Stimulated activated effector memory CD8-positive, alpha-beta T cell treated with anti-CD3 and anti-CD28 coated beads, Interleukin-12 subunit alpha, Interleukin-12 subunit beta, amount 100 ng/mL, for 72 hours (primary cell): ENCODE results near the gene KIF6.
A peak's percentile ranks its signal among the peaks of the same experiment; 100 is the strongest.

ENCODE experiments used
- ATAC-seq: fragments of 150-1000 bp; cut with Tn5 transposase; 2 replicates; pipeline ENCODE4 v1.10.0; 2021
- DNase-seq, 2 donors: peaks; one replicate each; pipeline ENCODE4 v3.0.0; 2021 to 2022; ENCODE audit warnings: low spot score in 2 of 2
- H3K27ac Mint-ChIP-seq: one replicate; pipeline ENCODE4 v1.8.0; 2022; ENCODE audit warnings: mild to moderate bottlenecking, mixed read lengths
- H3K36me3 Mint-ChIP-seq: one replicate; pipeline ENCODE4 v1.8.0; 2022; ENCODE audit warnings: mild to moderate bottlenecking, mixed read lengths
- H3K4me1 Mint-ChIP-seq: one replicate; pipeline ENCODE4 v1.8.0; 2022; ENCODE audit warnings: mixed read lengths
- H3K4me3 Mint-ChIP-seq: one replicate; pipeline ENCODE4 v1.8.0; 2022; ENCODE audit warnings: mild to moderate bottlenecking, mixed read lengths
- H3K9me3 Mint-ChIP-seq: one replicate; pipeline ENCODE4 v1.8.0; 2022; ENCODE audit warnings: mixed read lengths

KIF6 gene

GRCh38 chr6:39465539-39465938 lies 259.7 kb downstream of the KIF6 start:
- Mint-ChIP-seq H3K36me3 (no peaks in the 10 kb centered on the region), H3K27ac (no peak overlapping the region), H3K4me3 (no peak overlapping the region), H3K9me3 (peaks cover 12% of the 10 kb centered on the region), H3K4me1 (no peaks in the 10 kb centered on the region)
- DNase-seq (no peak), ATAC-seq (no peak)

GRCh38 chr6:39464067-39464466 lies 261.1 kb downstream of the KIF6 start:
- DNase-seq = no peak
- no peak overlapping the region for H3K4me3 Mint-ChIP-seq
- ATAC-seq = no peak
- no peak overlapping the region for H3K27ac Mint-ChIP-seq
- H3K4me1 Mint-ChIP-seq = no peaks in the 10 kb centered on the region
- peaks cover 12% of the 10 kb centered on the region for H3K9me3 Mint-ChIP-seq
- H3K36me3 Mint-ChIP-seq = no peaks in the 10 kb centered on the region

- Mint-ChIP-seq H3K9me3 (peaks cover 10% of the 10 kb centered on the region), H3K36me3 (no peaks in the 10 kb centered on the region), H3K4me3 (no peak overlapping the region), H3K27ac (no peak overlapping the region), H3K4me1 (no peaks in the 10 kb centered on the region)
- DNase-seq (no peak), ATAC-seq (no peak)
Observed at GRCh38 chr6:39453956-39454524, 271.2 kb downstream of the KIF6 start.

- H3K4me1 Mint-ChIP-seq = no peaks in the 10 kb centered on the region
- no peaks in the 10 kb centered on the region for H3K36me3 Mint-ChIP-seq
- H3K27ac Mint-ChIP-seq = no peak overlapping the region
- no peak overlapping the region for H3K4me3 Mint-ChIP-seq
- DNase-seq (no peak), ATAC-seq (no peak)
- peaks cover 10% of the 10 kb centered on the region for H3K9me3 Mint-ChIP-seq
Observed at GRCh38 chr6:39453241-39453640, 272.0 kb downstream of the KIF6 start.

GRCh38 chr6:39452306-39453145 lies 272.7 kb downstream of the KIF6 start:
- ATAC-seq (no peak), DNase-seq (peak in 1 of 2 donors; percentile 6)

GRCh38 chr6:39451831-39452230 lies 273.4 kb downstream of the KIF6 start:
- no peaks in the 10 kb centered on the region for H3K4me1 Mint-ChIP-seq
- ATAC-seq (no peak), DNase-seq (peak in 1 of 2 donors; percentile 46)
- peaks cover 10% of the 10 kb centered on the region for H3K9me3 Mint-ChIP-seq
- no peaks in the 10 kb centered on the region for H3K36me3 Mint-ChIP-seq
- no peak overlapping the region for H3K4me3 Mint-ChIP-seq
- no peak overlapping the region for H3K27ac Mint-ChIP-seq

More at GRCh38 chr6:39452306-39453145, 272.7 kb downstream of the KIF6 start:
- Mint-ChIP-seq H3K36me3 (no peaks in the 10 kb centered on the region), H3K4me3 (no peak overlapping the region), H3K4me1 (no peaks in the 10 kb centered on the region), H3K27ac (no peak overlapping the region), H3K9me3 (peaks cover 10% of the 10 kb centered on the region)

GRCh38 chr6:39449022-39449421 lies 276.2 kb downstream of the KIF6 start:
- Mint-ChIP-seq H3K36me3 (no peaks in the 10 kb centered on the region), H3K9me3 (peaks cover 4% of the 10 kb centered on the region), H3K4me3 (no peak overlapping the region), H3K27ac (no peak overlapping the region), H3K4me1 (no peaks in the 10 kb centered on the region)
- peak in 1 of 2 donors; percentile 17 for DNase-seq
- ATAC-seq = no peak

- Mint-ChIP-seq H3K4me1 (no peaks in the 10 kb centered on the region), H3K27ac (no peak overlapping the region), H3K4me3 (no peak overlapping the region), H3K9me3 (no peaks in the 10 kb centered on the region), H3K36me3 (no peaks in the 10 kb centered on the region)
- no peak for DNase-seq
- ATAC-seq = no peak
Observed at GRCh38 chr6:39446909-39447308, 278.3 kb downstream of the KIF6 start.

GRCh38 chr6:39445667-39446066 lies 279.5 kb downstream of the KIF6 start:
- Mint-ChIP-seq H3K9me3 (no peaks in the 10 kb centered on the region), H3K36me3 (no peaks in the 10 kb centered on the region), H3K4me3 (no peak overlapping the region), H3K4me1 (no peaks in the 10 kb centered on the region), H3K27ac (no peak overlapping the region)
- ATAC-seq = no peak
- DNase-seq = peak in 1 of 2 donors; percentile 10

GRCh38 chr6:39444479-39445019 lies 280.7 kb downstream of the KIF6 start:
- ATAC-seq = no peak
- DNase-seq = peak in 1 of 2 donors; percentile 20
- no peak overlapping the region for H3K27ac Mint-ChIP-seq
- H3K4me1 Mint-ChIP-seq = no peaks in the 10 kb centered on the region
- H3K4me3 Mint-ChIP-seq = no peak overlapping the region
- no peaks in the 10 kb centered on the region for H3K36me3 Mint-ChIP-seq
- no peaks in the 10 kb centered on the region for H3K9me3 Mint-ChIP-seq

- Mint-ChIP-seq H3K4me3 (no peak overlapping the region), H3K4me1 (no peaks in the 10 kb centered on the region), H3K27ac (no peak overlapping the region), H3K36me3 (no peaks in the 10 kb centered on the region), H3K9me3 (no peaks in the 10 kb centered on the region)
- peak in 1 of 2 donors; percentile 6 for DNase-seq
- no peak for ATAC-seq
Observed at GRCh38 chr6:39441986-39442385, 283.2 kb downstream of the KIF6 start.

- H3K27ac Mint-ChIP-seq = no peak overlapping the region
- no peaks in the 10 kb centered on the region for H3K9me3 Mint-ChIP-seq
- DNase-seq (peak in 1 of 2 donors; percentile 29), ATAC-seq (no peak)
- H3K4me1 Mint-ChIP-seq = no peaks in the 10 kb centered on the region
- H3K4me3 Mint-ChIP-seq = no peak overlapping the region
- H3K36me3 Mint-ChIP-seq = no peaks in the 10 kb centered on the region
Observed at GRCh38 chr6:39441301-39441700, 283.9 kb downstream of the KIF6 start.

- no peak overlapping the region for H3K27ac Mint-ChIP-seq
- H3K4me3 Mint-ChIP-seq = no peak overlapping the region
- no peak for ATAC-seq
- no peak for DNase-seq
- no peaks in the 10 kb centered on the region for H3K4me1 Mint-ChIP-seq
- H3K9me3 Mint-ChIP-seq = no peaks in the 10 kb centered on the region
- no peaks in the 10 kb centered on the region for H3K36me3 Mint-ChIP-seq
Observed at GRCh38 chr6:39440039-39440426, 285.2 kb downstream of the KIF6 start.

GRCh38 chr6:39439342-39440038 lies 285.7 kb downstream of the KIF6 start:
- no peak overlapping the region for H3K4me3 Mint-ChIP-seq
- H3K36me3 Mint-ChIP-seq = no peaks in the 10 kb centered on the region
- DNase-seq (peak in 1 of 2 donors; percentile 12), ATAC-seq (no peak)
- no peaks in the 10 kb centered on the region for H3K4me1 Mint-ChIP-seq
- no peak overlapping the region for H3K27ac Mint-ChIP-seq
- H3K9me3 Mint-ChIP-seq = no peaks in the 10 kb centered on the region

- Mint-ChIP-seq H3K4me3 (no peak overlapping the region), H3K27ac (no peak overlapping the region), H3K9me3 (no peaks in the 10 kb centered on the region), H3K36me3 (no peaks in the 10 kb centered on the region), H3K4me1 (no peaks in the 10 kb centered on the region)
- DNase-seq (peak in 1 of 2 donors; percentile 29), ATAC-seq (no peak)
Observed at GRCh38 chr6:39433630-39434029, 291.6 kb downstream of the KIF6 start.
